A673 (cell line): Measurements from ENCODE around the gene DSCAML1. TPM values are rescaled to one million over a fixed set of nuclear protein-coding genes. Genes with fewer than 3 reads are reported as not detected.
A peak's percentile ranks its signal among the peaks of the same experiment; 100 is the strongest.

Experiments
- BruUV-seq: library from RNA; stranded (reverse); fragments of 400-500 nt; replicated peaks from 2 replicates; lab custom pipeline; 2021; lab: Mats Ljungman, UMichigan
- CTCF ChIA-PET: fragments of 300-600 bp; sonication (Branson Sonifier 250); formaldehyde crosslinking; loops from one replicate; lab custom pipeline; 2022; ENCODE audit warnings: antibody characterized with exemption; lab: Charles Lee
- POLR2A ChIA-PET: fragments of 300-600 bp; sonication (Branson Sonifier 250); formaldehyde crosslinking; loops from one replicate; lab custom pipeline; 2022; ENCODE audit warnings: antibody characterized with exemption; ENCODE audit not compliant: low non-redundant PET; lab: Charles Lee
- DNase-seq: peaks from one replicate; pipeline ENCODE4 v3.0.0-alpha.2; 2015; ENCODE audit warnings: low spot score
- H3K27ac ChIP-seq: fragments of 200-600 bp; sonication (generic); 2 replicates; pipeline ENCODE4 v1.5.1; 2016; ENCODE audit warnings: mixed run types, low read depth, mild to moderate bottlenecking, mixed read lengths, antibody characterized with exemption, low read length; ENCODE audit not compliant: poor library complexity, severe bottlenecking
- H3K27me3 ChIP-seq: fragments of 200-600 bp; sonication (generic); replicated peaks from 2 replicates; pipeline ENCODE4 v1.6.1; 2017; ENCODE audit warnings: mixed run types, low read depth, mild to moderate bottlenecking, mixed read lengths, antibody characterized with exemption, low read length; ENCODE audit not compliant: insufficient read depth, poor library complexity
- H3K36me3 ChIP-seq: fragments of 200-600 bp; sonication (generic); 2 replicates; pipeline ENCODE4 v1.6.1; 2016; ENCODE audit warnings: mixed run types, mild to moderate bottlenecking, mixed read lengths, antibody characterized with exemption, low read length; ENCODE audit not compliant: insufficient read depth, poor library complexity, severe bottlenecking
- H3K4me1 ChIP-seq: fragments of 200-600 bp; sonication (generic); 2 replicates; pipeline ENCODE4 v1.6.1; 2017; ENCODE audit warnings: mixed run types, mild to moderate bottlenecking, mixed read lengths, antibody characterized with exemption, low read length; ENCODE audit not compliant: insufficient read depth, poor library complexity, severe bottlenecking
- H3K4me3 ChIP-seq: fragments of 200-600 bp; sonication (generic); 2 replicates; pipeline ENCODE4 v1.5.1; 2016; ENCODE audit warnings: low read depth, mixed run types, mild to moderate bottlenecking, mixed read lengths, low read length; ENCODE audit not compliant: poor library complexity, severe bottlenecking
- H3K9me3 ChIP-seq: fragments of 200-600 bp; sonication (generic); 2 replicates; pipeline ENCODE4 v1.6.1; 2016; ENCODE audit warnings: mixed run types, low read depth, mild to moderate bottlenecking, mixed read lengths, antibody characterized with exemption, low read length; ENCODE audit not compliant: poor library complexity, severe bottlenecking
- CTCF ChIP-seq: fragments of 300-800, 200-600 bp; sonication (generic); conservative IDR thresholded peaks from 2 replicates; pipeline ENCODE4 v1.5.1; 2017; ENCODE audit warnings: low read depth, mild to moderate bottlenecking, antibody characterized with exemption, low read length, moderate library complexity, mixed read lengths
- EZH2 ChIP-seq: fragments of 200-600 bp; sonication (generic); IDR thresholded peaks from 2 replicates; pipeline ENCODE4 v1.6.1; 2017; ENCODE audit warnings: borderline replicate concordance, low read depth, mild to moderate bottlenecking, mixed read lengths, antibody characterized with exemption, low read length; ENCODE audit not compliant: poor library complexity, severe bottlenecking
- intact Hi-C: fragments of 100-400 bp; cut with micrococcal nuclease; formaldehyde crosslinking; loops from one replicate; pipeline ENCODE4 v1.10.0; 2022; ENCODE audit not compliant: unreplicated experiment
- total RNA-seq: library from RNA; stranded (reverse); gene quantifications from 2 replicates; pipeline ENCODE4 v1.2.3, GENCODE V29; 2021

Gene DSCAML1
- total RNA-seq, 1 experiment from 2014 or later: not detected

GRCh38 chr11:117697319-117697718 is 99.7 kb downstream of the DSCAML1 start:
- no peaks in the 10 kb centered on the region for H3K4me1 ChIP-seq
- no peak overlapping the region for H3K4me3 ChIP-seq
- peaks cover 15% of the 10 kb centered on the region for H3K27me3 ChIP-seq
- no peaks in the 10 kb centered on the region for H3K9me3 ChIP-seq
- H3K27ac ChIP-seq: no peak overlapping the region
- no peaks in the 10 kb centered on the region for H3K36me3 ChIP-seq
- CTCF ChIA-PET: no interaction called here
- POLR2A ChIA-PET: no interaction called here
- intact Hi-C loops: no loop called here
- DNase-seq: no peak
- BruUV-seq: no TSS peak
- no peak for TF ChIP-seq EZH2
- TF ChIP-seq CTCF: no peak

- CTCF ChIA-PET: no interaction called here
- H3K4me3 ChIP-seq: no peak overlapping the region
- H3K4me1 ChIP-seq: no peaks in the 10 kb centered on the region
- H3K9me3 ChIP-seq: no peaks in the 10 kb centered on the region
- POLR2A ChIA-PET: no interaction called here
- intact Hi-C loops: no loop called here
- DNase-seq: peak; percentile 40
- H3K36me3 ChIP-seq: no peaks in the 10 kb centered on the region
- no TSS peak for BruUV-seq
- no peak overlapping the region for H3K27ac ChIP-seq
- peaks cover 15% of the 10 kb centered on the region for H3K27me3 ChIP-seq
- TF ChIP-seq EZH2 (no peak), CTCF (no peak)
These were observed 100.5 kb downstream of the DSCAML1 start for GRCh38 chr11:117696540-117696939.

GRCh38 chr11:117693344-117693743 is 103.7 kb downstream of the DSCAML1 start:
- H3K4me1 ChIP-seq: no peaks in the 10 kb centered on the region
- H3K27ac ChIP-seq: no peak overlapping the region
- no peak for TF ChIP-seq CTCF
- TF ChIP-seq EZH2: no peak
- H3K4me3 ChIP-seq: no peak overlapping the region
- POLR2A ChIA-PET: no interaction called here
- H3K27me3 ChIP-seq: peaks cover 20% of the 10 kb centered on the region
- intact Hi-C loops: no loop called here
- H3K36me3 ChIP-seq: no peaks in the 10 kb centered on the region
- CTCF ChIA-PET: no interaction called here
- H3K9me3 ChIP-seq: no peaks in the 10 kb centered on the region
- DNase-seq: no peak
- no TSS peak for BruUV-seq
